Measurements from ENCODE around the gene HYAL1.

Gene HYAL1

DNA sequence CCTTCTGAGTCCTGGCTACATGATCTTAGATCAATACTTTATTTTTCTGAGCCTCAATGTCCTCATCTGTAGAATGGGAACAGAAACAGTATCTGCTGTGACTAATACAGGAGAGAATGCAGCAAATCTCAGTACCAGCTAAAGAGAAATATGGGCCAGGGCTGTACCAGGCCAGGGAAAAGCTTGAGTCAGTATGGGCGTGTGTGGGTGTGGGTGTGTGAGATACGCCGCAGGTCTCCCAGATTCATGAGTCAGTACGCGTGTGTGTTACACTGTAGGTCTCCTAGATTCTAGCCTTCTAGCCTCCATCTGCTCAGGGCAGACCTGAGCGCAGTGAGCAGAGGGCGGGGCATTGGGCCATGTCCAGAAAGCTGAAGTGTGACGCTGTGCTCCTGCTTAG is 52.2 kb downstream of the HYAL1 start:
- Histone ChIP-seq H3K9me3 (ENCODE audit: control insufficient read depth, insufficient read depth, low read depth, low read length) (no peaks in the 10 kb centered on the region), H3K27me3 (ENCODE audit: control insufficient read depth, insufficient read depth, low read length) (no peaks in the 10 kb centered on the region), H3K9ac (ENCODE audit: low read length) (no peak overlapping the region), H3K27ac (ENCODE audit: low read depth, low read length) (no peak overlapping the region), H3K4me3 (ENCODE audit: low read depth, low read length) (no peak overlapping the region), H3K4me1 (ENCODE audit: control insufficient read depth, insufficient read depth, low read length) (peaks cover 21% of the 10 kb centered on the region), H3K36me3 (ENCODE audit: control insufficient read depth, insufficient read depth, low read length) (peaks cover 65% of the 10 kb centered on the region)

DNA sequence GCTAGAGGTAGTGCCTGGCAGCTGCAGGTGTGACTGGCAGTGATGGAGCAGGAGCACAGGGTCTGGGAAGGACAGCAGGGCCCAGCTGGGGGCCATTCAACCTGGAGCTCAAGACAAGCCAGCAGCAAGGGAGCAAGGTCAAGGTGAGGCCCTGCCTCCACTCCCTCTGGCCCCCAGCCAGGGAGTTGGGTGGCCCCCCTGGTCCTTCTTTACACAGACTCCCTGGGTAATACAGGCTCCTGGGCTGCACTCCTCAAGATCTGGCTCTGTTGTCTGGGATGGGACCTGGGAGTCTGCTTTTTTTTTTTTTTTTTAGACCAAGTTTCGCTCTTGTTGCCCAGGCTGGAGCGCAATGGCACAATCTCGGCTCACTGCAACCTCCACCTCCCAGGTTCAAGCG is 52.9 kb downstream of the HYAL1 start:
- Histone ChIP-seq H3K9ac (ENCODE audit: low read length) (no peak overlapping the region), H3K36me3 (ENCODE audit: control insufficient read depth, insufficient read depth, low read length) (peaks cover 62% of the 10 kb centered on the region), H3K4me1 (ENCODE audit: control insufficient read depth, insufficient read depth, low read length) (peaks cover 26% of the 10 kb centered on the region)

More for the DNA sequence above, 52.9 kb downstream of the HYAL1 start:
- Histone ChIP-seq H3K9me3 (ENCODE audit: control insufficient read depth, insufficient read depth, low read depth, low read length) (no peaks in the 10 kb centered on the region), H3K27ac (ENCODE audit: low read depth, low read length) (no peak overlapping the region), H3K27me3 (ENCODE audit: control insufficient read depth, insufficient read depth, low read length) (no peaks in the 10 kb centered on the region), H3K4me3 (ENCODE audit: low read depth, low read length) (no peak overlapping the region)

All from HUES6 (cell line).